HG02884 (cell line): ENCODE results near the gene CLK2.
"Not testable (repeated sequence)": the region's sequence is repeated elsewhere in the genome, so short reads cannot be mapped to it uniquely, and the experiment has no call there.

ENCODE experiments used
- ATAC-seq: cut with Tn5 transposase; IDR thresholded peaks from one replicate; pipeline ENCODE4 v1.9.1; 2021; ENCODE audit warnings: mild to moderate bottlenecking, moderate library complexity; ENCODE audit not compliant: unreplicated experiment

CLK2 gene

GRCh38 chr1:155297384-155297783 lies 24.1 kb upstream of the CLK2 start:
- no peak for ATAC-seq

GRCh38 chr1:155296661-155297060 lies 23.4 kb upstream of the CLK2 start:
- no peak for ATAC-seq

- ATAC-seq = no peak
Observed at GRCh38 chr1:155295942-155296267, 22.6 kb upstream of the CLK2 start.

GRCh38 chr1:155295183-155295941 lies 22.1 kb upstream of the CLK2 start:
- no peak for ATAC-seq

- ATAC-seq = no peak
Observed at GRCh38 chr1:155294520-155295182, 21.3 kb upstream of the CLK2 start.

GRCh38 chr1:155293086-155293749 lies 19.9 kb upstream of the CLK2 start:
- no peak for ATAC-seq

GRCh38 chr1:155291006-155291405 lies 17.7 kb upstream of the CLK2 start:
- ATAC-seq = not testable (repeated sequence)

- no peak for ATAC-seq
Observed at GRCh38 chr1:155287987-155288543, 14.8 kb upstream of the CLK2 start.

- no peak for ATAC-seq
Observed at GRCh38 chr1:155286544-155286943, 13.2 kb upstream of the CLK2 start.

- ATAC-seq = no peak
Observed at GRCh38 chr1:155285631-155286044, 12.3 kb upstream of the CLK2 start.

GRCh38 chr1:155285063-155285462 lies 11.8 kb upstream of the CLK2 start:
- no peak for ATAC-seq

GRCh38 chr1:155284476-155284875 lies 11.2 kb upstream of the CLK2 start:
- ATAC-seq = no peak

- ATAC-seq = no peak
Observed at GRCh38 chr1:155282488-155283091, 9.3 kb upstream of the CLK2 start.

GRCh38 chr1:155279268-155279667 lies 6.0 kb upstream of the CLK2 start:
- no peak for ATAC-seq

GRCh38 chr1:155278689-155279160 lies 5.4 kb upstream of the CLK2 start:
- no peak for ATAC-seq

- no peak for ATAC-seq
Observed at GRCh38 chr1:155277902-155278688, 4.8 kb upstream of the CLK2 start.

- ATAC-seq = peak; percentile 50
Observed at GRCh38 chr1:155277070-155277901, 4.0 kb upstream of the CLK2 start, which contains the start of gene HCN3. HCN3 (plus strand) TSS chr1:155277463; CDS start chr1:155277591, 128 bp downstream.

- peak; percentile 20 for ATAC-seq
Observed at GRCh38 chr1:155272466-155273342, 600 bp downstream of the CLK2 start.
